K562 (cell line): ENCODE measurements around the gene POLD3. TPM values are rescaled to one million over a fixed set of nuclear protein-coding genes. Genes with fewer than 3 reads are reported as not detected.

Source experiments
- ETV1 ChIP-seq: fragments of 450-650 bp; conservative IDR thresholded peaks from 2 replicates; pipeline ENCODE4 v1.6.1; 2016; ENCODE audit warnings: missing genetic modification characterization, control low read depth, low read depth, missing compliant biosample characterization
- HINFP ChIP-seq: fragments of 450-650 bp; conservative IDR thresholded peaks from 2 replicates; pipeline ENCODE4 v1.6.1; 2016; ENCODE audit warnings: missing genetic modification characterization, low read depth, mild to moderate bottlenecking, control low read depth, missing compliant biosample characterization
- IFI16 ChIP-seq: fragments of 250-450 bp; sonication (Bioruptor Pico); IDR thresholded peaks from 2 replicates; pipeline ENCODE4 v2.1.2; 2022; ENCODE audit warnings: mild to moderate bottlenecking, inconsistent platforms
- JUN ChIP-seq, 2 experiments: sonication (generic) in 1 of 2; formaldehyde crosslinking in 1 of 2; IDR thresholded peaks; 2 replicates each; pipeline versions ENCODE4 v1.6.1 to v1.8.0; 2012 to 2022; ENCODE audit warnings: borderline replicate concordance in 2 of 2, mild to moderate bottlenecking in 2 of 2, improper control_type of control experiment in 1 of 2, low read depth in 1 of 2, low read length in 1 of 2, missing genetic modification reagents in 1 of 2
- RBM22 ChIP-seq: fragments of 200-400 bp; formaldehyde crosslinking; IDR thresholded peaks from 2 replicates; pipeline ENCODE4 v1.6.1; 2018; ENCODE audit warnings: low read length, low read depth; ENCODE audit not compliant: poor library complexity, severe bottlenecking
- SAFB2 ChIP-seq: fragments of 200-400 bp; formaldehyde crosslinking; IDR thresholded peaks from 2 replicates; pipeline ENCODE4 v1.6.1; 2018; ENCODE audit warnings: borderline replicate concordance, low read length, low read depth, moderate library complexity; ENCODE audit not compliant: severe bottlenecking
- SETDB1 ChIP-seq: IDR thresholded peaks from one replicate; pipeline ENCODE4 v1.6.1; 2012; ENCODE audit warnings: low read length, control low read depth, inconsistent platforms
- SP2 ChIP-seq: IDR thresholded peaks from 2 replicates; pipeline ENCODE4 v1.6.1; 2011; ENCODE audit warnings: mild to moderate bottlenecking, low read depth, low read length, moderate library complexity; ENCODE audit not compliant: poor library complexity, severe bottlenecking; ENCODE audit errors: extremely low read depth
- TEAD2 ChIP-seq: fragments of 450-650 bp; IDR thresholded peaks from 2 replicates; pipeline ENCODE4 v1.6.1; 2016; ENCODE audit warnings: missing genetic modification characterization, control low read depth, missing compliant biosample characterization
- VEZF1 ChIP-seq: fragments of 200-800 bp; sonication (Bioruptor generic); IDR thresholded peaks from 2 replicates; pipeline ENCODE4 v1.6.1; 2017; ENCODE audit warnings: missing genetic modification characterization, missing compliant biosample characterization
- ZNF184 ChIP-seq: sonication (generic); formaldehyde crosslinking; IDR thresholded peaks from 2 replicates; pipeline ENCODE4 v1.5.0; 2020; ENCODE audit warnings: missing genetic modification reagents
- ZNF318 ChIP-seq, 2 experiments: fragments of 450-650 bp; IDR thresholded peaks; 2 replicates each; pipeline ENCODE4 v1.6.1; 2016; ENCODE audit warnings: mild to moderate bottlenecking in 2 of 2, borderline replicate concordance in 1 of 2, low read depth in 1 of 2, moderate library complexity in 1 of 2
- ZNF384 ChIP-seq: IDR thresholded peaks from 2 replicates; pipeline ENCODE4 v1.6.1; 2012; ENCODE audit warnings: low read depth, low read length, improper control_type of control experiment
- ZNF583 ChIP-seq: fragments of 250-450 bp; sonication (Bioruptor Pico); IDR thresholded peaks from 2 replicates; pipeline ENCODE4 v1.4.0; 2020
- ZNF668 ChIP-seq: fragments of 250-450 bp; sonication (Bioruptor Pico); IDR thresholded peaks from 2 replicates; pipeline ENCODE4 v1.8.0; 2022; ENCODE audit warnings: mild to moderate bottlenecking, inconsistent platforms
- polyA plus RNA-seq, 8 experiments: library from polyadenylated mRNA; depleted of rRNA in 4 of 8; stranded (reverse) in 5 of 8; unstranded in 3 of 8; fragments of >200 nt; fragmentation: Nextera tagmentation in 2 of 8; fragmentation: Illumina TruSeq in 1 of 8; extraction: Ambion mirVana in 2 of 8; extraction: Trizol in 1 of 8; gene quantifications; 2 replicates each; pipeline versions ENCODE4 v1.2.1 to v1.2.3, GENCODE V29; 2011 to 2014; ENCODE audit warnings: inconsistent platforms in 1 of 8, missing spikeins in 1 of 8
- total RNA-seq, 7 experiments: library from RNA; depleted of rRNA in 6 of 7; stranded (reverse); fragments of >200 nt in 6 of 7; fragmentation: Illumina TruSeq in 2 of 7; extraction: Trizol in 2 of 7; gene quantifications; 2 replicates each; pipeline versions ENCODE4 v1.2.1 to v1.2.3, GENCODE V29; 2011 to 2021; ENCODE audit warnings: low replicate concordance in 1 of 7

POLD3 gene
- total and polyA plus RNA-seq, 9 of the 15 experiments (the other 6 are each of a cell fraction or from before 2014, with no cell fraction given), result 10.6 to 40.1 (median 24.6) TPM

GRCh38 chr11:74687237-74688023 lies 95.0 kb downstream of the POLD3 start (continued):
- TF ChIP-seq ZNF318 (IDR thresholded peaks at IDR 0.05; ENCODE audit: borderline replicate concordance in 1 of 2, low read depth in 1 of 2), result no peak
- no peak for TF ChIP-seq IFI16 (CRISPR knock-in tag)
- no peak for TF ChIP-seq SETDB1
- peak; percentile 28; the same call in 1 of the 2 replicates for TF ChIP-seq ZNF384
- no peak for TF ChIP-seq ETV1 (tag)
- TF ChIP-seq JUN (IDR thresholded peaks at IDR 0.05; ENCODE audit: borderline replicate concordance, low read depth, low read length), result no peak
- TF ChIP-seq JUN (CRISPR knock-in tag; IDR thresholded peaks at IDR 0.05; ENCODE audit: borderline replicate concordance), result no peak
- no peak for TF ChIP-seq TEAD2 (tag)
- no peak for TF ChIP-seq ZNF668 (CRISPR knock-in tag)
- no peak for TF ChIP-seq SP2
- no peak for TF ChIP-seq ZNF583
- no peak for TF ChIP-seq RBM22
- TF ChIP-seq HINFP (tag), result no peak
- TF ChIP-seq SAFB2, result no peak
- TF ChIP-seq ZNF184 (CRISPR knock-in tag), result no peak
- TF ChIP-seq VEZF1 (CRISPR knock-in tag), result peak; percentile 25; the same call in 1 of the 2 replicates
